ENCODE results near the gene PURA. TPM values are rescaled to one million over a fixed set of nuclear protein-coding genes. Genes with fewer than 3 reads are reported as not detected.

PURA gene
- total and polyA plus RNA-seq, 2 of the 13 experiments (the other 11 are each of a cell fraction or from before 2014, with no cell fraction given) = 2.0 to 5.0 TPM

DNA sequence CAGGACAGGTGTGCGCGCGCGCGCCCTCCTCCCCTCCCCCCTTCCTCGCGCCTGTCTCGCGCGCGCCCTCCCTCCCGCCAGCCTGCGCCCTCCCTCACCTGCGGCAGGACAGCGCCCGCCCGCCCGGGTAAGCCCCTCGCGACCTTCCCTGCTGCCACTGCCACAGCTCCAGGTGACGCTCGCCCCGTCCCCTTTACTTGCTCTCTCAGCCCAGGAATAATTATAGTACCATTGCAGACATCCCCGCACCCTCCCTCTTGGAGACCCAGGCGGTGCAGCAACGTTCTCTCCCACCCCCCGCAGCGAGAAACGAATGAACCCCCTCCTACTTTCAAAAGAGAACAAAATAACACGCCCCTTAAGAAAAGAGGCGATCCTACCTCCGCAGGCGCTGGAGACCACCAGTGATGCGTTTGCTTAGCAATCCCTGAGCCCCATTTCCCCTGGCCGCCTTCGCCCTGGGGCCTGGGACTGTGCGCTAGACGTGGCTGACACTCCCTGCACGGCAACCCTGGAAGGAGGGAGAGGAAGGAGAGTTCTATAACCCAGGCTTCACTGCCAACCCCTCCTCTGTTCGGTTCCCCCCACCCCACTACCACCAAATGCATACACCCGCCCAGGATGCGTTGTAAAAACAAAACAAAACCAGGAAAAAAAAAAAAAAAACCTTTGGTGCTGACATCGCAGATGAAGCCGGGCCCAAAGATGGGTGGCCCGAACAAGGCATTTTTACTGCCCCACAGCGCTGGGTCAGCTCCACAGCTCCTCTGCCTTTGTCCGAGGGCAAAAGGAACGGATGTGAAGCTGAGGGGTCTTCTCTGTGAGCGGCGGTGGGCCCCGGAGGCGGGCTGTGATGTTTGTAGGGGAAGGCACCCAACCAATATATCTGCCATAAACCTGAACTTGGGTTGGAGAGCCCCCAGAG, 5.6 kb upstream of the PURA start (continued):
- TF ChIP-seq NFYC (CRISPR knock-in tag; IDR thresholded peaks at IDR 0.05) (no peak), ZNF382 (CRISPR knock-in tag; IDR thresholded peaks at IDR 0.05; ENCODE audit: borderline replicate concordance) (no peak), ZNF670 (CRISPR knock-in tag; IDR thresholded peaks at IDR 0.05; ENCODE audit: borderline replicate concordance) (no peak), ZNF788 (CRISPR knock-in tag; IDR thresholded peaks at IDR 0.05; ENCODE audit: borderline replicate concordance) (0 out of 2 replicates have a peak, but pooled peaks have one; percentile 3), SRY (CRISPR knock-in tag; IDR thresholded peaks at IDR 0.05) (0 out of 2 replicates have a peak, but pooled peaks have one; percentile 15), ZNF501 (CRISPR knock-in tag; IDR thresholded peaks at IDR 0.05) (peak; percentile 35; the same call in 1 of the 2 replicates), TBX2 (CRISPR knock-in tag; IDR thresholded peaks at IDR 0.05; ENCODE audit: borderline replicate concordance) (0 out of 2 replicates have a peak, but pooled peaks have one; percentile 7), ZFX (CRISPR knock-in tag; IDR thresholded peaks at IDR 0.05; ENCODE audit: low read depth) (peak; percentile 39; the same call in 1 of the 2 replicates), NRL (CRISPR knock-in tag; IDR thresholded peaks at IDR 0.05; ENCODE audit: borderline replicate concordance) (no peak), ZNF446 (CRISPR knock-in tag; IDR thresholded peaks at IDR 0.05) (0 out of 2 replicates have a peak, but pooled peaks have one; percentile 11), KIAA2018 (CRISPR knock-in tag; IDR thresholded peaks at IDR 0.05; ENCODE audit: borderline replicate concordance) (no peak)
- TF ChIP-seq, protein P1, sequence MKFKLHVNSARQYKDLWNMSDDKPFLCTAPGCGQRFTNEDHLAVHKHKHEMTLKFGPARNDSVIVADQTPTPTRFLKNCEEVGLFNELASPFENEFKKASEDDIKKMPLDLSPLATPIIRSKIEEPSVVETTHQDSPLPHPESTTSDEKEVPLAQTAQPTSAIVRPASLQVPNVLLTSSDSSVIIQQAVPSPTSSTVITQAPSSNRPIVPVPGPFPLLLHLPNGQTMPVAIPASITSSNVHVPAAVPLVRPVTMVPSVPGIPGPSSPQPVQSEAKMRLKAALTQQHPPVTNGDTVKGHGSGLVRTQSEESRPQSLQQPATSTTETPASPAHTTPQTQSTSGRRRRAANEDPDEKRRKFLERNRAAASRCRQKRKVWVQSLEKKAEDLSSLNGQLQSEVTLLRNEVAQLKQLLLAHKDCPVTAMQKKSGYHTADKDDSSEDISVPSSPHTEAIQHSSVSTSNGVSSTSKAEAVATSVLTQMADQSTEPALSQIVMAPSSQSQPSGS (CRISPR knock-in tag; IDR thresholded peaks at IDR 0.05) = no peak
- TF ChIP-seq, protein P2, sequence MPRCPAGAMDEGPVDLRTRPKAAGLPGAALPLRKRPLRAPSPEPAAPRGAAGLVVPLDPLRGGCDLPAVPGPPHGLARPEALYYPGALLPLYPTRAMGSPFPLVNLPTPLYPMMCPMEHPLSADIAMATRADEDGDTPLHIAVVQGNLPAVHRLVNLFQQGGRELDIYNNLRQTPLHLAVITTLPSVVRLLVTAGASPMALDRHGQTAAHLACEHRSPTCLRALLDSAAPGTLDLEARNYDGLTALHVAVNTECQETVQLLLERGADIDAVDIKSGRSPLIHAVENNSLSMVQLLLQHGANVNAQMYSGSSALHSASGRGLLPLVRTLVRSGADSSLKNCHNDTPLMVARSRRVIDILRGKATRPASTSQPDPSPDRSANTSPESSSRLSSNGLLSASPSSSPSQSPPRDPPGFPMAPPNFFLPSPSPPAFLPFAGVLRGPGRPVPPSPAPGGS (CRISPR knock-in tag; IDR thresholded peaks at IDR 0.05) = 0 out of 2 replicates have a peak, but pooled peaks have one; percentile 3
